Upper lobe of left lung (tissue), 6 donors: ENCODE measurements around the gene GABRB3. TPM values are rescaled to one million over a fixed set of nuclear protein-coding genes. Genes with fewer than 3 reads are reported as not detected.

Experiments used
- ATAC-seq, 2 donors: fragments of 200-7000 bp; cut with Tn5 transposase; one replicate each; pipeline ENCODE4 v1.9.1; 2022; ENCODE audit warnings: mild to moderate bottlenecking in 2 of 2, moderate library complexity in 2 of 2; ENCODE audit not compliant: low FRiP score in 2 of 2
- DNase-seq, 2 donors: peaks; one replicate each; pipeline ENCODE4 v3.0.0-alpha.2; 2019 to 2020
- H3K27ac ChIP-seq, 4 donors: fragments of 200-600 bp; sonication (generic); one replicate each; pipeline ENCODE4 v1.5.1; 2016 to 2019
- H3K27me3 ChIP-seq, 4 donors: fragments of 200-600 bp; sonication (generic); one replicate each; pipeline ENCODE4 v1.5.1; 2017 to 2019
- H3K36me3 ChIP-seq, 4 donors: fragments of 200-600 bp; sonication (generic); one replicate each; pipeline ENCODE4 v1.5.1; 2016 to 2019
- H3K4me1 ChIP-seq, 4 donors: fragments of 200-600 bp; sonication (generic); one replicate each; pipeline ENCODE4 v1.5.1; 2018 to 2019
- H3K4me3 ChIP-seq, 4 donors: fragments of 200-600 bp; sonication (generic); one replicate each; pipeline ENCODE4 v1.5.1; 2017 to 2019; ENCODE audit warnings: mild to moderate bottlenecking in 2 of 4, moderate library complexity in 1 of 4
- H3K9me3 ChIP-seq, 4 donors: fragments of 200-600 bp; sonication (generic); one replicate each; pipeline ENCODE4 v1.5.1; 2018 to 2019
- CTCF ChIP-seq, 6 experiments: fragments of 450-650 bp in 4 of 6; fragments of 200-600 bp in 2 of 6; sonication (generic) in 2 of 6; IDR thresholded peaks; one replicate each; pipeline ENCODE4 v1.5.1; 2016 to 2019; ENCODE audit warnings: antibody characterized with exemption in 6 of 6
- EP300 ChIP-seq, 4 donors: sonication (generic); formaldehyde crosslinking; IDR thresholded peaks; one replicate each; pipeline ENCODE4 v1.5.1; 2017; ENCODE audit warnings: antibody characterized with exemption in 4 of 4, control low read depth in 2 of 4
- POLR2A ChIP-seq, 4 donors: fragments of 450-650 bp; IDR thresholded peaks; one replicate each; pipeline ENCODE4 v1.5.1; 2016 to 2017; ENCODE audit warnings: antibody characterized with exemption in 4 of 4, mild to moderate bottlenecking in 2 of 4
- POLR2AphosphoS5 ChIP-seq, 2 donors: sonication (generic); formaldehyde crosslinking; IDR thresholded peaks; one replicate each; pipeline ENCODE4 v1.5.1; 2017; ENCODE audit warnings: antibody characterized with exemption in 2 of 2
- WGBS, 2 donors: methylation state at CpG; one replicate each; pipeline ENCODE4 v1.1.5; 2017 to 2018; 5-methylcytosine and 5-hydroxymethylcytosine counted together
- total RNA-seq, 6 donors: library from RNA; depleted of rRNA in 4 of 6; stranded (reverse); fragments of >200 nt in 4 of 6; gene quantifications; one replicate each; pipeline versions ENCODE4 v1.1.0 to v1.2.1, GENCODE V29; 2016 to 2021
- donor health status: DM: no; HTN: no; CAD: no; lungs with moderate emphysema.
- donor health status: DM: no; HTN: yes; CAD: no; lungs with severe emphysema.

GABRB3 gene
- total RNA-seq, 6 donors from 2014 or later: 1.5 to 6.6 (median 3.7) TPM

GRCh38 chr15:26598704-26599103, 174.2 kb downstream of the GABRB3 start:
- ATAC-seq: no peak
- Histone ChIP-seq H3K9me3 (peaks cover 0 to 18% (median 2%) of the 10 kb centered on the region in 4 donors), H3K27me3 (no peaks in the 10 kb centered on the region), H3K27ac (no peak overlapping the region), H3K36me3 (no peaks in the 10 kb centered on the region), H3K4me3 (no peak overlapping the region), H3K4me1 (no peaks in the 10 kb centered on the region)
- DNase-seq: no peak
- 60 to 70% methylated on average over 1 to 2 of the region's 2 CpGs for WGBS, 2 donors
- TF ChIP-seq CTCF (IDR thresholded peaks at IDR 0.05): no peak
- TF ChIP-seq EP300 (IDR thresholded peaks at IDR 0.05): no peak
- no peak for TF ChIP-seq POLR2AphosphoS5 (IDR thresholded peaks at IDR 0.05)
- no peak for TF ChIP-seq POLR2A (IDR thresholded peaks at IDR 0.05)

GRCh38 chr15:26595611-26596010, 177.3 kb downstream of the GABRB3 start:
- ATAC-seq: no peak
- TF ChIP-seq EP300 (IDR thresholded peaks at IDR 0.05): no peak
- TF ChIP-seq CTCF (IDR thresholded peaks at IDR 0.05): no peak
- no peak for TF ChIP-seq POLR2A (IDR thresholded peaks at IDR 0.05)
- TF ChIP-seq POLR2AphosphoS5 (IDR thresholded peaks at IDR 0.05): no peak
- no peak overlapping the region for H3K27ac ChIP-seq
- peaks cover 0 to 15% (median 3%) of the 10 kb centered on the region in 4 donors for H3K9me3 ChIP-seq
- no peaks in the 10 kb centered on the region for H3K4me1 ChIP-seq
- H3K27me3 ChIP-seq: no peaks in the 10 kb centered on the region
- no peak overlapping the region for H3K4me3 ChIP-seq
- DNase-seq: no peak
- H3K36me3 ChIP-seq: no peaks in the 10 kb centered on the region
- 29 to 81% methylated on average over 2 of the region's 2 CpGs for WGBS, 2 donors

- no peak overlapping the region for H3K4me3 ChIP-seq
- DNase-seq: no peak
- TF ChIP-seq POLR2AphosphoS5 (IDR thresholded peaks at IDR 0.05) (no peak), EP300 (IDR thresholded peaks at IDR 0.05) (no peak), CTCF (IDR thresholded peaks at IDR 0.05) (no peak), POLR2A (IDR thresholded peaks at IDR 0.05) (no peak)
These were observed 182.2 kb downstream of the GABRB3 start for GRCh38 chr15:26590676-26591075.

GRCh38 chr15:26582840-26583239, 190.0 kb downstream of the GABRB3 start:
- TF ChIP-seq POLR2AphosphoS5 (IDR thresholded peaks at IDR 0.05) (no peak), POLR2A (IDR thresholded peaks at IDR 0.05) (no peak), CTCF (IDR thresholded peaks at IDR 0.05) (no peak), EP300 (IDR thresholded peaks at IDR 0.05) (no peak)
- H3K4me3 ChIP-seq: no peak overlapping the region
- H3K9me3 ChIP-seq: no peaks in the 10 kb centered on the region
- H3K27me3 ChIP-seq: no peaks in the 10 kb centered on the region
- no peaks in the 10 kb centered on the region for H3K36me3 ChIP-seq
- DNase-seq (no peak), ATAC-seq (no peak)
- no peak overlapping the region for H3K27ac ChIP-seq
- WGBS, 2 donors: 86 to 87% methylated on average over 6 of the region's 6 CpGs
- H3K4me1 ChIP-seq: no peaks in the 10 kb centered on the region

More at GRCh38 chr15:26590676-26591075, 182.2 kb downstream of the GABRB3 start:
- Histone ChIP-seq H3K4me1 (no peaks in the 10 kb centered on the region), H3K27ac (no peak overlapping the region), H3K27me3 (no peaks in the 10 kb centered on the region), H3K9me3 (peaks cover 0 to 3% (median 0%) of the 10 kb centered on the region in 4 donors), H3K36me3 (no peaks in the 10 kb centered on the region)
- ATAC-seq: no peak
- 58 to 62% methylated on average over 2 of the region's 2 CpGs for WGBS, 2 donors

- TF ChIP-seq POLR2AphosphoS5 (IDR thresholded peaks at IDR 0.05) (no peak), CTCF (IDR thresholded peaks at IDR 0.05) (no peak), EP300 (IDR thresholded peaks at IDR 0.05) (no peak), POLR2A (IDR thresholded peaks at IDR 0.05) (no peak)
- Histone ChIP-seq H3K4me1 (no peaks in the 10 kb centered on the region), H3K36me3 (no peaks in the 10 kb centered on the region), H3K27ac (no peak overlapping the region), H3K27me3 (no peaks in the 10 kb centered on the region), H3K9me3 (no peaks in the 10 kb centered on the region), H3K4me3 (no peak overlapping the region)
- ATAC-seq (no peak), DNase-seq (no peak)
- 51 to 52% methylated on average over 4 of the region's 4 CpGs for WGBS, 2 donors
These were observed 191.9 kb downstream of the GABRB3 start for GRCh38 chr15:26580943-26581342.
